Measurements from ENCODE around the gene TMEM109. TPM values are rescaled to one million over a fixed set of nuclear protein-coding genes. Genes with fewer than 3 reads are reported as not detected.

The TMEM109 gene
- total and polyA plus RNA-seq, 9 of the 15 experiments (the other 6 are each of a cell fraction or from before 2014, with no cell fraction given), result 9.2 to 71.3 (median 30.5) TPM

GRCh38 chr11:60919320-60919719 is 5.4 kb downstream of the TMEM109 start (continued):
- no peak for TF ChIP-seq XRCC5 (IDR thresholded peaks at IDR 0.05; ENCODE audit: low read depth, low read length)

- H3K9ac ChIP-seq (ENCODE audit: insufficient read depth in 1 of 2, low read depth in 2 of 2, low read length in 2 of 2), result no peak overlapping the region
- POLR2A ChIA-PET, result no interaction called here
- H3K4me1 ChIP-seq (replicated peaks in 1 of 2; ENCODE audit: control insufficient read depth in 2 of 2, insufficient read depth in 2 of 2, low read length in 2 of 2), result peaks cover 10 to 25% of the 10 kb centered on the region in 2 experiments; a peak in 4 of 5 replicates
- in situ Hi-C loops (cut with MboI) (no loop called here), intact Hi-C loops (cut with micrococcal nuclease) (no loop called here)
- peaks cover 4 to 6% of the 10 kb centered on the region in 2 experiments; a peak in 3 of 5 replicates for H3K27me3 ChIP-seq (ENCODE audit: control insufficient read depth in 2 of 2, insufficient read depth in 2 of 2, low read length in 2 of 2)
- no peak overlapping the region for H3K4me2 ChIP-seq (ENCODE audit: insufficient read depth, low read length)
- H3K4me3 ChIP-seq, result no peak overlapping the region
- FAIRE-seq, result no peak
- peaks cover 5% of the 10 kb centered on the region; the same call in 1 of the 2 replicates for H4K20me1 ChIP-seq (replicated peaks; ENCODE audit: control insufficient read depth, insufficient read depth, low read length)
- no peak for DNase-seq (ENCODE audit: extremely low read depth in 1 of 4, low spot score in 3 of 4)
- no peak overlapping the region for H2AFZ ChIP-seq (ENCODE audit: low read depth, low read length)
- peaks cover 42% of the 10 kb centered on the region for H3K79me2 ChIP-seq (ENCODE audit: control insufficient read depth, insufficient read depth, low read length)
- ATAC-seq, result no peak
- H3K9me1 ChIP-seq (ENCODE audit: control insufficient read depth, insufficient read depth, low read length), result no peaks in the 10 kb centered on the region
- no TSS peak for BruUV-seq (replicated peaks)
- CTCF ChIA-PET (ENCODE audit: low intra/inter-chr PET ratio), result no interaction called here
- no peaks in the 10 kb centered on the region for H3K9me3 ChIP-seq (replicated peaks; ENCODE audit: control insufficient read depth, insufficient read depth, low read depth, low read length)
- WGBS (ENCODE audit: insufficient coverage, low coverage, missing lambda C conversion rate), result 63% methylated on average over 2 of the region's 2 CpGs
- peaks cover 60% of the 10 kb centered on the region for H3K36me3 ChIP-seq (ENCODE audit: control insufficient read depth, insufficient read depth, low read length)
- H3K27ac ChIP-seq (ENCODE audit: extremely low read depth, low read depth, low read length), result no peak overlapping the region
- TF ChIP-seq, protein P1, sequence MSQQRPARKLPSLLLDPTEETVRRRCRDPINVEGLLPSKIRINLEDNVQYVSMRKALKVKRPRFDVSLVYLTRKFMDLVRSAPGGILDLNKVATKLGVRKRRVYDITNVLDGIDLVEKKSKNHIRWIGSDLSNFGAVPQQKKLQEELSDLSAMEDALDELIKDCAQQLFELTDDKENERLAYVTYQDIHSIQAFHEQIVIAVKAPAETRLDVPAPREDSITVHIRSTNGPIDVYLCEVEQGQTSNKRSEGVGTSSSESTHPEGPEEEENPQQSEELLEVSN (IDR thresholded peaks at IDR 0.05; ENCODE audit: borderline replicate concordance in 1 of 2, extremely low read depth in 1 of 2, insufficient read depth in 1 of 2, insufficient read length in 1 of 2, low read depth in 1 of 2, low read length in 1 of 2, poor library complexity in 1 of 2, severe bottlenecking in 1 of 2), result no peak
- TF ChIP-seq NRF1 (conservative IDR thresholded peaks at IDR 0.05 in 1 of 2, IDR thresholded peaks at IDR 0.05 in 1 of 2) (no peak), RBM34 (IDR thresholded peaks at IDR 0.05; ENCODE audit: borderline replicate concordance, insufficient read depth, low read length) (no peak), ZFP1 (CRISPR knock-in tag; IDR thresholded peaks at IDR 0.05) (no peak), NFYB (IDR thresholded peaks at IDR 0.05; ENCODE audit: extremely low read depth, insufficient read length) (no peak), RB1 (IDR thresholded peaks at IDR 0.05; ENCODE audit: low read depth) (no peak), ETS1 (conservative IDR thresholded peaks at IDR 0.05; ENCODE audit: control insufficient read depth, low read depth, low read length) (no peak)
- TF ChIP-seq, protein P2, sequence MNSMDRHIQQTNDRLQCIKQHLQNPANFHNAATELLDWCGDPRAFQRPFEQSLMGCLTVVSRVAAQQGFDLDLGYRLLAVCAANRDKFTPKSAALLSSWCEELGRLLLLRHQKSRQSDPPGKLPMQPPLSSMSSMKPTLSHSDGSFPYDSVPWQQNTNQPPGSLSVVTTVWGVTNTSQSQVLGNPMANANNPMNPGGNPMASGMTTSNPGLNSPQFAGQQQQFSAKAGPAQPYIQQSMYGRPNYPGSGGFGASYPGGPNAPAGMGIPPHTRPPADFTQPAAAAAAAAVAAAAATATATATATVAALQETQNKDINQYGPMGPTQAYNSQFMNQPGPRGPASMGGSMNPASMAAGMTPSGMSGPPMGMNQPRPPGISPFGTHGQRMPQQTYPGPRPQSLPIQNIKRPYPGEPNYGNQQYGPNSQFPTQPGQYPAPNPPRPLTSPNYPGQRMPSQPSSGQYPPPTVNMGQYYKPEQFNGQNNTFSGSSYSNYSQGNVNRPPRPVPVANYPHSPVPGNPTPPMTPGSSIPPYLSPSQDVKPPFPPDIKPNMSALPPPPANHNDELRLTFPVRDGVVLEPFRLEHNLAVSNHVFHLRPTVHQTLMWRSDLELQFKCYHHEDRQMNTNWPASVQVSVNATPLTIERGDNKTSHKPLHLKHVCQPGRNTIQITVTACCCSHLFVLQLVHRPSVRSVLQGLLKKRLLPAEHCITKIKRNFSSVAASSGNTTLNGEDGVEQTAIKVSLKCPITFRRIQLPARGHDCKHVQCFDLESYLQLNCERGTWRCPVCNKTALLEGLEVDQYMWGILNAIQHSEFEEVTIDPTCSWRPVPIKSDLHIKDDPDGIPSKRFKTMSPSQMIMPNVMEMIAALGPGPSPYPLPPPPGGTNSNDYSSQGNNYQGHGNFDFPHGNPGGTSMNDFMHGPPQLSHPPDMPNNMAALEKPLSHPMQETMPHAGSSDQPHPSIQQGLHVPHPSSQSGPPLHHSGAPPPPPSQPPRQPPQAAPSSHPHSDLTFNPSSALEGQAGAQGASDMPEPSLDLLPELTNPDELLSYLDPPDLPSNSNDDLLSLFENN (IDR thresholded peaks at IDR 0.05; ENCODE audit: low read depth in 2 of 2, low read length in 2 of 2), result no peak
- TF ChIP-seq, protein P3, sequence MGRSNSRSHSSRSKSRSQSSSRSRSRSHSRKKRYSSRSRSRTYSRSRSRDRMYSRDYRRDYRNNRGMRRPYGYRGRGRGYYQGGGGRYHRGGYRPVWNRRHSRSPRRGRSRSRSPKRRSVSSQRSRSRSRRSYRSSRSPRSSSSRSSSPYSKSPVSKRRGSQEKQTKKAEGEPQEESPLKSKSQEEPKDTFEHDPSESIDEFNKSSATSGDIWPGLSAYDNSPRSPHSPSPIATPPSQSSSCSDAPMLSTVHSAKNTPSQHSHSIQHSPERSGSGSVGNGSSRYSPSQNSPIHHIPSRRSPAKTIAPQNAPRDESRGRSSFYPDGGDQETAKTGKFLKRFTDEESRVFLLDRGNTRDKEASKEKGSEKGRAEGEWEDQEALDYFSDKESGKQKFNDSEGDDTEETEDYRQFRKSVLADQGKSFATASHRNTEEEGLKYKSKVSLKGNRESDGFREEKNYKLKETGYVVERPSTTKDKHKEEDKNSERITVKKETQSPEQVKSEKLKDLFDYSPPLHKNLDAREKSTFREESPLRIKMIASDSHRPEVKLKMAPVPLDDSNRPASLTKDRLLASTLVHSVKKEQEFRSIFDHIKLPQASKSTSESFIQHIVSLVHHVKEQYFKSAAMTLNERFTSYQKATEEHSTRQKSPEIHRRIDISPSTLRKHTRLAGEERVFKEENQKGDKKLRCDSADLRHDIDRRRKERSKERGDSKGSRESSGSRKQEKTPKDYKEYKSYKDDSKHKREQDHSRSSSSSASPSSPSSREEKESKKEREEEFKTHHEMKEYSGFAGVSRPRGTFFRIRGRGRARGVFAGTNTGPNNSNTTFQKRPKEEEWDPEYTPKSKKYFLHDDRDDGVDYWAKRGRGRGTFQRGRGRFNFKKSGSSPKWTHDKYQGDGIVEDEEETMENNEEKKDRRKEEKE (IDR thresholded peaks at IDR 0.05; ENCODE audit: borderline replicate concordance in 1 of 2, control insufficient read depth in 1 of 2, low read depth in 2 of 2, low read length in 1 of 2), result no peak
Observed at GRCh38 chr11:60919956-60920355, 6.0 kb downstream of the TMEM109 start.

All from K562 (cell line).